H9 (cell line): ENCODE data around the gene PYGB. TPM values are rescaled to one million over a fixed set of nuclear protein-coding genes. Genes with fewer than 3 reads are reported as not detected.

Source experiments
- DNase-seq: peaks from one replicate; pipeline ENCODE4 v3.0.0-alpha.2; 2017
- H2AFZ ChIP-seq: one replicate; pipeline ENCODE4 v1.6.1; 2013; ENCODE audit warnings: mild to moderate bottlenecking, low read length, control low read depth, moderate library complexity
- H2AK5ac ChIP-seq: 2 replicates; pipeline ENCODE4 v1.6.1; 2013; ENCODE audit warnings: low read length, control low read depth, mixed read lengths; ENCODE audit not compliant: insufficient read length
- H2BK120ac ChIP-seq: one replicate; pipeline ENCODE4 v1.6.1; 2013; ENCODE audit warnings: low read depth, mild to moderate bottlenecking, low read length, control low read depth, inconsistent platforms; ENCODE audit not compliant: poor library complexity, severe bottlenecking
- H2BK12ac ChIP-seq: 2 replicates; pipeline ENCODE4 v1.6.1; 2013; ENCODE audit warnings: low read length, control low read depth, mixed read lengths, low read depth; ENCODE audit not compliant: insufficient read length
- H2BK15ac ChIP-seq: 2 replicates; pipeline ENCODE4 v1.6.1; 2013; ENCODE audit warnings: low read depth, low read length, control low read depth
- H2BK20ac ChIP-seq: one replicate; pipeline ENCODE4 v1.6.1; 2013; ENCODE audit warnings: low read depth, mild to moderate bottlenecking, low read length, control low read depth, inconsistent platforms; ENCODE audit not compliant: poor library complexity, severe bottlenecking
- H2BK5ac ChIP-seq: 2 replicates; pipeline ENCODE4 v1.6.1; 2013; ENCODE audit warnings: low read length, control low read depth, mixed read lengths; ENCODE audit not compliant: insufficient read length
- H3K14ac ChIP-seq: 2 replicates; pipeline ENCODE4 v1.6.1; 2013; ENCODE audit warnings: low read length, control low read depth; ENCODE audit not compliant: insufficient read depth
- H3K18ac ChIP-seq: 2 replicates; pipeline ENCODE4 v1.6.1; 2013; ENCODE audit warnings: low read depth, mild to moderate bottlenecking, mixed read lengths, low read length, control low read depth; ENCODE audit not compliant: insufficient read length
- H3K23ac ChIP-seq: 2 replicates; pipeline ENCODE4 v1.6.1; 2013; ENCODE audit warnings: low read length, control low read depth, mixed read lengths, low read depth; ENCODE audit not compliant: insufficient read length
- H3K23me2 ChIP-seq: 2 replicates; pipeline ENCODE4 v1.6.1; 2013; ENCODE audit warnings: low read depth, mild to moderate bottlenecking, mixed read lengths, low read length, control low read depth; ENCODE audit not compliant: insufficient read length, poor library complexity, severe bottlenecking
- H3K27ac ChIP-seq: 2 replicates; pipeline ENCODE4 v1.5.1; 2013; ENCODE audit warnings: low read length, control low read depth, mixed read lengths, low read depth; ENCODE audit not compliant: insufficient read length
- H3K27me3 ChIP-seq: 2 replicates; pipeline ENCODE4 v1.6.1; 2013; ENCODE audit warnings: low read length, control low read depth, inconsistent platforms; ENCODE audit not compliant: insufficient read depth
- H3K4ac ChIP-seq: 2 replicates; pipeline ENCODE4 v1.6.1; 2013; ENCODE audit warnings: low read depth, mild to moderate bottlenecking, control low read depth, inconsistent platforms, low read length, moderate library complexity
- H3K4me1 ChIP-seq: 2 replicates; pipeline ENCODE4 v1.6.1; 2013; ENCODE audit warnings: low read length, control low read depth, inconsistent platforms; ENCODE audit not compliant: insufficient read depth
- H3K4me2 ChIP-seq: 2 replicates; pipeline ENCODE4 v1.6.1; 2013; ENCODE audit warnings: low read length, control low read depth, mixed read lengths; ENCODE audit not compliant: insufficient read length, insufficient read depth
- H3K56ac ChIP-seq: 2 replicates; pipeline ENCODE4 v1.6.1; 2013; ENCODE audit warnings: low read depth, mild to moderate bottlenecking, mixed read lengths, low read length, control low read depth; ENCODE audit not compliant: insufficient read length
- H3K79me1 ChIP-seq: 2 replicates; pipeline ENCODE4 v1.6.1; 2013; ENCODE audit warnings: low read depth, mild to moderate bottlenecking, moderate library complexity, low read length, control low read depth, inconsistent platforms; ENCODE audit not compliant: insufficient read depth, poor library complexity, severe bottlenecking
- H3K79me2 ChIP-seq: 2 replicates; pipeline ENCODE4 v1.6.1; 2013; ENCODE audit warnings: low read length, control low read depth, inconsistent platforms; ENCODE audit not compliant: insufficient read depth
- H3K9ac ChIP-seq: 2 replicates; pipeline ENCODE4 v1.6.1; 2013; ENCODE audit warnings: low read length, control low read depth, mixed read lengths; ENCODE audit not compliant: insufficient read length; ENCODE audit errors: extremely low read depth
- H3K9me3 ChIP-seq: one replicate; pipeline ENCODE4 v1.6.1; 2013; ENCODE audit warnings: low read depth, low read length, inconsistent platforms; ENCODE audit not compliant: control insufficient read depth
- H3T11ph ChIP-seq: one replicate; pipeline ENCODE4 v1.6.1; 2013; ENCODE audit warnings: mild to moderate bottlenecking, low read length, control low read depth, inconsistent platforms
- H4K20me1 ChIP-seq: one replicate; pipeline ENCODE4 v1.6.1; 2013; ENCODE audit not compliant: control insufficient read depth, insufficient read length, insufficient read depth
- H4K5ac ChIP-seq: 2 replicates; pipeline ENCODE4 v1.6.1; 2013; ENCODE audit warnings: low read depth, mild to moderate bottlenecking, mixed read lengths, low read length, control low read depth; ENCODE audit not compliant: insufficient read length
- H4K8ac ChIP-seq: replicated peaks from 2 replicates; pipeline ENCODE4 v1.6.1; 2013; ENCODE audit warnings: low read length, control low read depth, mixed read lengths, low read depth; ENCODE audit not compliant: insufficient read length
- H4K91ac ChIP-seq: 2 replicates; pipeline ENCODE4 v1.6.1; 2013; ENCODE audit warnings: low read depth, mild to moderate bottlenecking, moderate library complexity, mixed read lengths, low read length, control low read depth; ENCODE audit not compliant: insufficient read length
- H3K27ac Mint-ChIP-seq, 3 experiments: 2 replicates in 2 of 3; 3 replicates in 1 of 3; pipeline ENCODE4 v1.8.0; 2020 to 2021; ENCODE audit warnings: mixed read lengths in 3 of 3, mild to moderate bottlenecking in 1 of 3, moderate library complexity in 1 of 3
- H3K27me3 Mint-ChIP-seq: 2 replicates; pipeline ENCODE4 v1.8.0; 2021; ENCODE audit warnings: low read depth, mild to moderate bottlenecking, moderate library complexity, mixed read lengths
- H3K36me3 Mint-ChIP-seq, 3 experiments: 2 replicates in 2 of 3; 3 replicates in 1 of 3; pipeline ENCODE4 v1.8.0; 2020 to 2021; ENCODE audit warnings: low read depth in 3 of 3, mixed read lengths in 3 of 3; ENCODE audit not compliant: insufficient read depth in 1 of 3
- H3K4me1 Mint-ChIP-seq, 2 experiments: 2 replicates each; pipeline ENCODE4 v1.8.0; 2020; ENCODE audit warnings: mixed read lengths in 2 of 2
- H3K4me3 Mint-ChIP-seq, 2 experiments: 2 replicates in 1 of 2; 3 replicates in 1 of 2; pipeline ENCODE4 v1.8.0; 2020 to 2021; ENCODE audit warnings: mild to moderate bottlenecking in 2 of 2, mixed read lengths in 2 of 2, moderate library complexity in 1 of 2
- H3K9me3 Mint-ChIP-seq, 2 experiments: 2 replicates in 1 of 2; 3 replicates in 1 of 2; pipeline ENCODE4 v1.8.0; 2020; ENCODE audit warnings: mild to moderate bottlenecking in 2 of 2, mixed read lengths in 2 of 2, moderate library complexity in 1 of 2
- WGBS: extraction: QIAGEN DNeasy Blood & Tissue Kit; methylation state at CpG from one replicate; pipeline ENCODE4 v1.1.7; 2013; ENCODE audit warnings: missing lambda C conversion rate, low lambda C conversion rate, mixed read lengths; ENCODE audit not compliant: insufficient read length; ENCODE audit errors: extremely low coverage; 5-methylcytosine and 5-hydroxymethylcytosine counted together
- total RNA-seq: library from RNA; stranded (reverse); gene quantifications from 2 replicates; pipeline ENCODE4 v1.2.1, GENCODE V29; 2021
- TF ChIP-seq, protein P1 (sequence below): fragments of 200-600 bp; sonication (generic); conservative IDR thresholded peaks from 3 replicates; pipeline ENCODE4 v1.8.0; 2021; ENCODE audit warnings: antibody characterized with exemption, mild to moderate bottlenecking

PYGB gene
- total RNA-seq, 1 experiment from 2014 or later, result 46.9 TPM

DNA sequence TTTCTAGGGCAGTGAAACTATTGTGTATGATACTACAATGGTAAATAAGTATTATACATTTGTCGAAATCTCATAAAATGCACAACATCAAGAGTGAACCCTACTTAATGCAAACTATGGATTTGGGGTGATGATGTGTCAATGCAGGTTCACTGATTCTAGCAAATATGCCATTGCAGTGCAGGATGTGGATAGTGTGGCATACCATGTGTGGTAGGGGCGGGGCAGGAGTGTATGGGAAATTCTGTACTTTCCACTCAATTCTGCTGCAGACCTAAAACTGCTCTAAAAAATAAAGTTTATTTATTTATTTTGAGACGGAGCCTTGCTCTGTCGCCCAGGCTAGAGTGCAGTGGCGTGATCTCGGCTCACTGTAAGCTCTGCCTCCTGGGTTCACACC, 98.5 kb downstream of the PYGB start:
- Mint-ChIP-seq H3K9me3 (peaks cover 0 to 6% of the 10 kb centered on the region in 2 experiments; a peak in 2 of 5 replicates), H3K36me3 (peaks cover 2 to 17% (median 17%) of the 10 kb centered on the region in 3 experiments; a peak in 5 of 7 replicates), H3K27ac (no peak overlapping the region; a peak in 1 of 7 replicates), H3K27me3 (no peaks in the 10 kb centered on the region), H3K4me3 (no peak overlapping the region), H3K4me1 (peaks cover 7 to 9% of the 10 kb centered on the region in 2 experiments)
- H3K4ac ChIP-seq, result no peak overlapping the region
- no peak overlapping the region for H4K91ac ChIP-seq
- H2BK5ac ChIP-seq, result no peak overlapping the region
- no CpG with 5 or more reads among the region's 6 CpGs for WGBS
- no peak overlapping the region for H4K5ac ChIP-seq
- no peak overlapping the region for H2BK20ac ChIP-seq
- no peaks in the 10 kb centered on the region for H3K23me2 ChIP-seq
- H2BK15ac ChIP-seq, result no peak overlapping the region
- no peak overlapping the region for H2AK5ac ChIP-seq
- H3K79me1 ChIP-seq, result no peaks in the 10 kb centered on the region
- no peak overlapping the region for H3T11ph ChIP-seq
- no peak overlapping the region for H2AFZ ChIP-seq
- no peak overlapping the region for H2BK12ac ChIP-seq
- no peak overlapping the region for H2BK120ac ChIP-seq
- no peaks in the 10 kb centered on the region; the same call in 1 of the 2 replicates for H3K4me1 ChIP-seq
- H4K8ac ChIP-seq, result no peak overlapping the region
- no peak overlapping the region for H3K4me2 ChIP-seq
- H3K18ac ChIP-seq, result no peak overlapping the region
- H3K27me3 ChIP-seq, result no peaks in the 10 kb centered on the region
- no peak overlapping the region for H3K27ac ChIP-seq
- DNase-seq, result no peak
- H3K14ac ChIP-seq, result no peak overlapping the region
- no peaks in the 10 kb centered on the region for H3K9me3 ChIP-seq
- peaks cover 3% of the 10 kb centered on the region; the same call in 1 of the 2 replicates for H3K79me2 ChIP-seq
- no peak overlapping the region for H3K56ac ChIP-seq
- H3K23ac ChIP-seq, result no peak overlapping the region
- no peak overlapping the region for H3K9ac ChIP-seq
- TF ChIP-seq, protein P1, sequence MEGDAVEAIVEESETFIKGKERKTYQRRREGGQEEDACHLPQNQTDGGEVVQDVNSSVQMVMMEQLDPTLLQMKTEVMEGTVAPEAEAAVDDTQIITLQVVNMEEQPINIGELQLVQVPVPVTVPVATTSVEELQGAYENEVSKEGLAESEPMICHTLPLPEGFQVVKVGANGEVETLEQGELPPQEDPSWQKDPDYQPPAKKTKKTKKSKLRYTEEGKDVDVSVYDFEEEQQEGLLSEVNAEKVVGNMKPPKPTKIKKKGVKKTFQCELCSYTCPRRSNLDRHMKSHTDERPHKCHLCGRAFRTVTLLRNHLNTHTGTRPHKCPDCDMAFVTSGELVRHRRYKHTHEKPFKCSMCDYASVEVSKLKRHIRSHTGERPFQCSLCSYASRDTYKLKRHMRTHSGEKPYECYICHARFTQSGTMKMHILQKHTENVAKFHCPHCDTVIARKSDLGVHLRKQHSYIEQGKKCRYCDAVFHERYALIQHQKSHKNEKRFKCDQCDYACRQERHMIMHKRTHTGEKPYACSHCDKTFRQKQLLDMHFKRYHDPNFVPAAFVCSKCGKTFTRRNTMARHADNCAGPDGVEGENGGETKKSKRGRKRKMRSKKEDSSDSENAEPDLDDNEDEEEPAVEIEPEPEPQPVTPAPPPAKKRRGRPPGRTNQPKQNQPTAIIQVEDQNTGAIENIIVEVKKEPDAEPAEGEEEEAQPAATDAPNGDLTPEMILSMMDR, result no peak
- no peaks in the 10 kb centered on the region for H4K20me1 ChIP-seq

Other genes with a start within 250 kb of the PYGB start
- gene ACSS1, start 189.9 kb upstream of the PYGB start, total RNA-seq, result 0.61 TPM in 2 replicates
- not detected in 2 replicates for gene VSX1, start 165.9 kb upstream of the PYGB start, total RNA-seq
- gene ENTPD6, start 52.4 kb upstream of the PYGB start, total RNA-seq, result 51.4 and 57.4 TPM in 2 replicates
- 54.4 and 56.6 TPM in 2 replicates for gene ABHD12, start 142.8 kb downstream of the PYGB start, total RNA-seq
- gene GINS1, start 159.6 kb downstream of the PYGB start, total RNA-seq, result 74.3 and 74.5 TPM in 2 replicates